IMR-90 (cell line): ENCODE measurements around the gene KLK14. TPM values are rescaled to one million over a fixed set of nuclear protein-coding genes. Genes with fewer than 3 reads are reported as not detected.

ENCODE experiments used
- ATAC-seq: fragments of 200-7000 bp; cut with Tn5 transposase; 2 replicates; pipeline ENCODE4 v1.9.1; 2020; ENCODE audit warnings: low read depth, mild to moderate bottlenecking, moderate library complexity
- BruUV-seq: library from RNA; stranded (reverse); fragments of 400-500 nt; replicated peaks from 2 replicates; lab custom pipeline; 2021; lab: Mats Ljungman, UMichigan
- CTCF ChIA-PET: fragments of 300-600 bp; formaldehyde crosslinking; extraction: SDS; loops from one replicate; lab custom pipeline; 2021; ENCODE audit warnings: antibody characterized with exemption; lab: Yijun Ruan, JAX
- POLR2A ChIA-PET: fragments of 300-600 bp; sonication (Branson Sonifier 250); formaldehyde crosslinking; loops from one replicate; lab custom pipeline; 2022; ENCODE audit warnings: antibody characterized with exemption; ENCODE audit not compliant: unreplicated experiment; lab: Charles Lee
- DNase-seq: peaks from one replicate; pipeline ENCODE4 v3.0.0; 2013
- H2AFZ ChIP-seq: replicated peaks from 2 replicates; pipeline ENCODE3; 2013; ENCODE audit warnings: low read length, mild to moderate bottlenecking; ENCODE audit not compliant: poor library complexity
- H2AK5ac ChIP-seq: 2 replicates; pipeline ENCODE4 v1.6.1; 2013; ENCODE audit warnings: low read depth, low read length, inconsistent platforms
- H2AK9ac ChIP-seq: replicated peaks from 2 replicates; pipeline ENCODE3; 2013; ENCODE audit warnings: mild to moderate bottlenecking, low read depth, low read length, moderate library complexity; ENCODE audit not compliant: poor library complexity
- H2BK120ac ChIP-seq: 2 replicates; pipeline ENCODE4 v1.6.1; 2013; ENCODE audit warnings: low read depth, low read length, inconsistent platforms
- H2BK15ac ChIP-seq: 3 replicates; pipeline ENCODE4 v1.6.1; 2013; ENCODE audit warnings: low read depth, low read length, inconsistent platforms
- H2BK20ac ChIP-seq: 2 replicates; pipeline ENCODE4 v1.6.1; 2013; ENCODE audit warnings: low read depth, mild to moderate bottlenecking, inconsistent platforms, low read length, moderate library complexity
- H2BK5ac ChIP-seq: 2 replicates; pipeline ENCODE4 v1.6.1; 2013; ENCODE audit warnings: mild to moderate bottlenecking, low read depth, low read length, inconsistent platforms; ENCODE audit not compliant: poor library complexity, severe bottlenecking
- H3K14ac ChIP-seq: replicated peaks from 2 replicates; pipeline ENCODE4 v1.6.1; 2013; ENCODE audit warnings: low read depth, low read length, inconsistent platforms
- H3K18ac ChIP-seq: 2 replicates; pipeline ENCODE4 v1.6.1; 2013; ENCODE audit warnings: low read depth, low read length, control low read depth
- H3K23ac ChIP-seq: 2 replicates; pipeline ENCODE4 v1.6.1; 2013; ENCODE audit warnings: low read depth, low read length, inconsistent platforms
- H3K27ac ChIP-seq: 2 replicates; pipeline ENCODE4 v1.5.1; 2013; ENCODE audit warnings: mild to moderate bottlenecking, control low read depth, low read length; ENCODE audit not compliant: insufficient read depth
- H3K27me3 ChIP-seq: 2 replicates; pipeline ENCODE4 v1.6.1; 2013; ENCODE audit warnings: low read length; ENCODE audit not compliant: control insufficient read depth, insufficient read depth
- H3K36me3 ChIP-seq: 2 replicates; pipeline ENCODE4 v1.6.1; 2013; ENCODE audit warnings: low read length, mixed read lengths; ENCODE audit not compliant: control insufficient read depth, insufficient read depth
- H3K4ac ChIP-seq: 2 replicates; pipeline ENCODE4 v1.6.1; 2013; ENCODE audit warnings: low read depth, low read length, inconsistent platforms
- H3K4me1 ChIP-seq: 2 replicates; pipeline ENCODE4 v1.6.1; 2013; ENCODE audit warnings: low read length, mixed read lengths; ENCODE audit not compliant: control insufficient read depth, insufficient read depth
- H3K4me2 ChIP-seq: 2 replicates; pipeline ENCODE4 v1.6.1; 2013; ENCODE audit warnings: low read depth, mild to moderate bottlenecking, control low read depth, low read length, moderate library complexity
- H3K4me3 ChIP-seq: 2 replicates; pipeline ENCODE4 v1.5.1; 2013; ENCODE audit warnings: low read depth, mild to moderate bottlenecking, control low read depth, low read length, moderate library complexity; ENCODE audit not compliant: insufficient read depth
- H3K56ac ChIP-seq: 2 replicates; pipeline ENCODE4 v1.6.1; 2013; ENCODE audit warnings: low read length, inconsistent platforms; ENCODE audit not compliant: insufficient read depth; ENCODE audit errors: extremely low read depth
- H3K79me1 ChIP-seq, 2 experiments: 2 replicates each; pipeline ENCODE4 v1.6.1; 2013; ENCODE audit warnings: low read length in 2 of 2, inconsistent platforms in 1 of 2, low read depth in 1 of 2
- H3K9ac ChIP-seq: 2 replicates; pipeline ENCODE4 v1.6.1; 2013; ENCODE audit warnings: low read depth, low read length, control low read depth
- H3K9me1 ChIP-seq: 2 replicates; pipeline ENCODE4 v1.6.1; 2013; ENCODE audit warnings: low read length, inconsistent platforms; ENCODE audit not compliant: insufficient read depth
- H3K9me3 ChIP-seq: 2 replicates; pipeline ENCODE4 v1.6.1; 2013; ENCODE audit warnings: low read length; ENCODE audit not compliant: control insufficient read depth, insufficient read depth
- H4K20me1 ChIP-seq: 2 replicates; pipeline ENCODE4 v1.6.1; 2013; ENCODE audit warnings: low read length, inconsistent platforms; ENCODE audit not compliant: insufficient read depth
- H4K5ac ChIP-seq: 2 replicates; pipeline ENCODE4 v1.6.1; 2013; ENCODE audit warnings: mild to moderate bottlenecking, low read depth, low read length, control low read depth
- H4K8ac ChIP-seq, 2 experiments: 2 replicates each; pipeline ENCODE4 v1.6.1; 2013; ENCODE audit warnings: low read depth in 2 of 2, low read length in 2 of 2, control low read depth in 1 of 2, inconsistent platforms in 1 of 2
- H4K91ac ChIP-seq: 2 replicates; pipeline ENCODE4 v1.6.1; 2013; ENCODE audit warnings: low read depth, low read length, inconsistent platforms; ENCODE audit not compliant: insufficient read depth
- BHLHE40 ChIP-seq: fragments of 150-350 bp; IDR thresholded peaks from 2 replicates; pipeline ENCODE4 v1.6.1; 2016; ENCODE audit warnings: mild to moderate bottlenecking, low read depth, low read length
- CEBPB ChIP-seq: IDR thresholded peaks from 2 replicates; pipeline ENCODE4 v1.6.1; 2012; ENCODE audit warnings: low read depth, low read length, improper control_type of control experiment
- CHD1 ChIP-seq: IDR thresholded peaks from 2 replicates; pipeline ENCODE4 v1.6.1; 2012; ENCODE audit warnings: low read depth, low read length, improper control_type of control experiment
- FOS ChIP-seq: fragments of 150-350 bp; IDR thresholded peaks from 2 replicates; pipeline ENCODE4 v1.6.1; 2016; ENCODE audit warnings: low read depth, low read length
- MAFK ChIP-seq: IDR thresholded peaks from 2 replicates; pipeline ENCODE4 v1.6.1; 2012; ENCODE audit warnings: low read depth, low read length, improper control_type of control experiment
- MAZ ChIP-seq: IDR thresholded peaks from 2 replicates; pipeline ENCODE4 v1.6.1; 2012; ENCODE audit warnings: low read depth, mild to moderate bottlenecking, low read length, improper control_type of control experiment, moderate library complexity, borderline replicate concordance
- NFE2L2 ChIP-seq: fragments of 150-350 bp; IDR thresholded peaks from 2 replicates; pipeline ENCODE4 v1.6.1; 2016; ENCODE audit warnings: low read depth, mild to moderate bottlenecking, low read length
- POLR2A ChIP-seq: IDR thresholded peaks from 2 replicates; pipeline ENCODE4 v1.6.1; 2012; ENCODE audit warnings: mild to moderate bottlenecking, low read depth, low read length
- RAD21 ChIP-seq: IDR thresholded peaks from 2 replicates; pipeline ENCODE4 v1.6.1; 2012; ENCODE audit warnings: low read length, improper control_type of control experiment
- RCOR1 ChIP-seq: IDR thresholded peaks from 2 replicates; pipeline ENCODE4 v1.6.1; 2012; ENCODE audit warnings: mild to moderate bottlenecking, low read length, improper control_type of control experiment; ENCODE audit not compliant: insufficient replicate concordance
- RFX5 ChIP-seq: IDR thresholded peaks from 2 replicates; pipeline ENCODE4 v1.8.0; 2012; ENCODE audit warnings: low read depth, mild to moderate bottlenecking, low read length, moderate library complexity
- SMC3 ChIP-seq: fragments of 150-350 bp; IDR thresholded peaks from 2 replicates; pipeline ENCODE4 v1.6.1; 2016; ENCODE audit warnings: low read depth, mild to moderate bottlenecking, antibody characterized with exemption, low read length, moderate library complexity
- WGBS, 2 experiments: methylation state at CpG; one replicate each; pipeline versions ENCODE4 v1.1.5 to v1.1.7; 2013; ENCODE audit warnings: missing lambda C conversion rate in 2 of 2; ENCODE audit not compliant: insufficient read length in 1 of 2; ENCODE audit errors: extremely low coverage in 2 of 2; 5-methylcytosine and 5-hydroxymethylcytosine counted together
- dilution Hi-C: fragments of 300-500 bp; cut with HindIII; formaldehyde crosslinking; loops from one replicate; pipeline ENCODE4 v1.14.3; 2018; ENCODE audit warnings: low sequenced_read_pairs; ENCODE audit not compliant: unreplicated experiment
- in situ Hi-C: fragments of 300-500 bp; cut with MboI; formaldehyde crosslinking; loops from 3 replicates; pipeline ENCODE4 v1.14.3; 2019; ENCODE audit warnings: low sequenced_read_pairs, inconsistent platforms, mixed read lengths
- intact Hi-C: fragments of 100-400 bp; cut with micrococcal nuclease; formaldehyde crosslinking; loops from 2 replicates; pipeline ENCODE4 v1.10.0; 2022
- polyA plus RNA-seq, 3 experiments: library from polyadenylated mRNA; depleted of rRNA; stranded (reverse); fragments of >200 nt; gene quantifications; 2 replicates each; pipeline ENCODE4 v1.2.3, GENCODE V29; 2012; ENCODE audit warnings: low replicate concordance in 1 of 3
- total RNA-seq: library from RNA; depleted of rRNA; stranded (reverse); fragments of >200 nt; gene quantifications from 2 replicates; pipeline ENCODE4 v1.2.3, GENCODE V29; 2012
- TF ChIP-seq, protein P1 (sequence below): conservative IDR thresholded peaks from 2 replicates; pipeline ENCODE4 v1.5.1; 2012; ENCODE audit warnings: mild to moderate bottlenecking, low read depth, low read length, improper control_type of control experiment
- TF ChIP-seq, protein P2 (sequence below): fragments of 150-350 bp; IDR thresholded peaks from 2 replicates; pipeline ENCODE4 v1.6.1; 2017; ENCODE audit warnings: mild to moderate bottlenecking, antibody characterized with exemption, low read length, low read depth
- TF ChIP-seq, protein P3 (sequence below): fragments of 150-350 bp; IDR thresholded peaks from 2 replicates; pipeline ENCODE4 v1.6.1; 2016; ENCODE audit warnings: low read depth, mild to moderate bottlenecking, low read length, moderate library complexity, borderline replicate concordance

The KLK14 gene
- total and polyA plus RNA-seq, 2 of the 4 experiments (the other 2 are of a cell fraction): not detected

DNA sequence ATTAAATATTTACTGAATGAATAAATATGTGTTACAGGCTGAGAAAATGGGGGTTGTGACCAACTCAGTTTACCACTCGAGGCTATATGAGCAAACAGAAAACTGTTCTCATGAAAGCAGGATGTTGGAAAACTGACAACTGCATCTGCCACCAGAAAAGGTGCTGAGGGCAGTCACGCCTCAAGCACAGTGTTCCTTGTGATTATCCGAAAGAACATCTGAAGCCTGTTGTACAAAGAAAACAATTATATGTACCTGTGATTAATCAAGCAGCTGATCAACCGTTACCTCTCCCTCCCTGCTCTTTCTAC, 11.6 kb downstream of the KLK14 start:
- no CpG with 5 or more reads among the region's 4 CpGs for WGBS, 2 experiments
- POLR2A ChIA-PET: no interaction called here

More for the DNA sequence above, 11.6 kb downstream of the KLK14 start:
- Histone ChIP-seq H3K23ac (no peak overlapping the region), H2BK5ac (no peak overlapping the region), H3K4me3 (no peak overlapping the region), H3K4me1 (no peaks in the 10 kb centered on the region), H3K27me3 (no peaks in the 10 kb centered on the region), H3K36me3 (no peaks in the 10 kb centered on the region), H2AK9ac (no peak overlapping the region), H3K14ac (no peak overlapping the region), H3K27ac (no peak overlapping the region), H2BK15ac (no peak overlapping the region), H3K9me1 (no peaks in the 10 kb centered on the region), H2BK20ac (no peak overlapping the region), H2AK5ac (no peak overlapping the region), H4K91ac (no peak overlapping the region), H2AFZ (no peak overlapping the region), H3K18ac (no peak overlapping the region), H3K4ac (no peak overlapping the region), H3K9me3 (no peaks in the 10 kb centered on the region; the same call in 1 of the 2 replicates), H3K4me2 (no peak overlapping the region), H4K20me1 (no peaks in the 10 kb centered on the region), H2BK120ac (no peak overlapping the region), H3K79me1 (no peaks in the 10 kb centered on the region), H4K8ac (no peak overlapping the region), H3K9ac (no peak overlapping the region), H3K56ac (no peak overlapping the region), H4K5ac (no peak overlapping the region)
- dilution Hi-C loops: no loop called here
- ATAC-seq: no peak
- in situ Hi-C loops: no loop called here
- intact Hi-C loops: no loop called here
- DNase-seq: no peak
- no TSS peak for BruUV-seq
- CTCF ChIA-PET: no interaction called here
- TF ChIP-seq, protein P1, sequence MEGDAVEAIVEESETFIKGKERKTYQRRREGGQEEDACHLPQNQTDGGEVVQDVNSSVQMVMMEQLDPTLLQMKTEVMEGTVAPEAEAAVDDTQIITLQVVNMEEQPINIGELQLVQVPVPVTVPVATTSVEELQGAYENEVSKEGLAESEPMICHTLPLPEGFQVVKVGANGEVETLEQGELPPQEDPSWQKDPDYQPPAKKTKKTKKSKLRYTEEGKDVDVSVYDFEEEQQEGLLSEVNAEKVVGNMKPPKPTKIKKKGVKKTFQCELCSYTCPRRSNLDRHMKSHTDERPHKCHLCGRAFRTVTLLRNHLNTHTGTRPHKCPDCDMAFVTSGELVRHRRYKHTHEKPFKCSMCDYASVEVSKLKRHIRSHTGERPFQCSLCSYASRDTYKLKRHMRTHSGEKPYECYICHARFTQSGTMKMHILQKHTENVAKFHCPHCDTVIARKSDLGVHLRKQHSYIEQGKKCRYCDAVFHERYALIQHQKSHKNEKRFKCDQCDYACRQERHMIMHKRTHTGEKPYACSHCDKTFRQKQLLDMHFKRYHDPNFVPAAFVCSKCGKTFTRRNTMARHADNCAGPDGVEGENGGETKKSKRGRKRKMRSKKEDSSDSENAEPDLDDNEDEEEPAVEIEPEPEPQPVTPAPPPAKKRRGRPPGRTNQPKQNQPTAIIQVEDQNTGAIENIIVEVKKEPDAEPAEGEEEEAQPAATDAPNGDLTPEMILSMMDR: no peak
- no peak for TF ChIP-seq POLR2A
- no peak for TF ChIP-seq MAZ
- no peak for TF ChIP-seq CHD1
- TF ChIP-seq MAFK: no peak
- no peak for TF ChIP-seq RAD21
- TF ChIP-seq, protein P2, sequence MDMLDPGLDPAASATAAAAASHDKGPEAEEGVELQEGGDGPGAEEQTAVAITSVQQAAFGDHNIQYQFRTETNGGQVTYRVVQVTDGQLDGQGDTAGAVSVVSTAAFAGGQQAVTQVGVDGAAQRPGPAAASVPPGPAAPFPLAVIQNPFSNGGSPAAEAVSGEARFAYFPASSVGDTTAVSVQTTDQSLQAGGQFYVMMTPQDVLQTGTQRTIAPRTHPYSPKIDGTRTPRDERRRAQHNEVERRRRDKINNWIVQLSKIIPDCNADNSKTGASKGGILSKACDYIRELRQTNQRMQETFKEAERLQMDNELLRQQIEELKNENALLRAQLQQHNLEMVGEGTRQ: no peak
- no peak for TF ChIP-seq RFX5
- no peak for TF ChIP-seq SMC3
- TF ChIP-seq FOS: no peak
- TF ChIP-seq, protein P3, sequence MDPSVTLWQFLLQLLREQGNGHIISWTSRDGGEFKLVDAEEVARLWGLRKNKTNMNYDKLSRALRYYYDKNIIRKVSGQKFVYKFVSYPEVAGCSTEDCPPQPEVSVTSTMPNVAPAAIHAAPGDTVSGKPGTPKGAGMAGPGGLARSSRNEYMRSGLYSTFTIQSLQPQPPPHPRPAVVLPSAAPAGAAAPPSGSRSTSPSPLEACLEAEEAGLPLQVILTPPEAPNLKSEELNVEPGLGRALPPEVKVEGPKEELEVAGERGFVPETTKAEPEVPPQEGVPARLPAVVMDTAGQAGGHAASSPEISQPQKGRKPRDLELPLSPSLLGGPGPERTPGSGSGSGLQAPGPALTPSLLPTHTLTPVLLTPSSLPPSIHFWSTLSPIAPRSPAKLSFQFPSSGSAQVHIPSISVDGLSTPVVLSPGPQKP: no peak
- TF ChIP-seq NFE2L2: no peak
- no peak for TF ChIP-seq BHLHE40
- no peak for TF ChIP-seq RCOR1
- TF ChIP-seq CEBPB: no peak
